T-cell (primary cell): ENCODE data around the gene SSC5D. TPM values are rescaled to one million over a fixed set of nuclear protein-coding genes. Genes with fewer than 3 reads are reported as not detected.
A peak's percentile ranks its signal among the peaks of the same experiment; 100 is the strongest.

Experiments used
- ATAC-seq, 4 experiments: fragments of 200-7000 bp in 3 of 4; fragments of 150-1000 bp in 1 of 4; cut with Tn5 transposase; replicated peaks in 1 of 4; 1 replicate in 3 of 4; 2 replicates in 1 of 4; pipeline ENCODE4 v1.10.0; 2021; ENCODE audit warnings: moderate library complexity in 3 of 4, mild to moderate bottlenecking in 2 of 4, moderate number of reproducible peaks in 1 of 4
- CTCF ChIA-PET, 2 donors: fragments of 300-600 bp; sonication (Branson Sonifier 250); formaldehyde crosslinking; loops; one replicate each; lab custom pipeline; 2022; ENCODE audit warnings: antibody characterized with exemption in 2 of 2; lab: Charles Lee
- POLR2A ChIA-PET, 2 donors: fragments of 300-600 bp; sonication (Branson Sonifier 250); formaldehyde crosslinking; loops; one replicate each; lab custom pipeline; 2022; ENCODE audit warnings: antibody characterized with exemption in 2 of 2; lab: Charles Lee
- DNase-seq, 35 experiments: peaks; one replicate each; pipeline versions ENCODE4 v3.0.0 to v3.0.0-alpha.2; 2013 to 2023
- H3K27ac ChIP-seq: one replicate; pipeline ENCODE4 v1.5.1; 2013; ENCODE audit warnings: low read length
- H3K27me3 ChIP-seq, 2 experiments: replicated peaks in 1 of 2; 1 replicate in 1 of 2; 2 replicates in 1 of 2; pipeline versions ENCODE4 v1.6.1 to v1.7.0; 2013; ENCODE audit warnings: low read length in 1 of 2, mixed read lengths in 1 of 2; ENCODE audit not compliant: control insufficient read depth in 2 of 2, insufficient read depth in 2 of 2; ENCODE audit errors: extremely low read depth in 1 of 2
- H3K36me3 ChIP-seq, 2 donors: 1 replicate in 1 of 2; 2 replicates in 1 of 2; pipeline versions ENCODE4 v1.6.1 to v1.7.0; 2013; ENCODE audit warnings: low read length in 1 of 2; ENCODE audit not compliant: control insufficient read depth in 2 of 2, insufficient read depth in 1 of 2; ENCODE audit errors: extremely low read depth in 1 of 2
- H3K4me1 ChIP-seq, 2 experiments: 1 replicate in 1 of 2; 2 replicates in 1 of 2; pipeline versions ENCODE4 v1.6.1 to v1.7.0; 2013; ENCODE audit warnings: low read length in 2 of 2, mixed read lengths in 1 of 2; ENCODE audit not compliant: insufficient read depth in 2 of 2, control insufficient read depth in 1 of 2; ENCODE audit errors: extremely low read depth in 1 of 2
- H3K4me3 ChIP-seq, 2 donors: 1 replicate in 1 of 2; 2 replicates in 1 of 2; pipeline versions ENCODE4 v1.5.1 to v1.7.0; 2013; ENCODE audit warnings: mild to moderate bottlenecking in 2 of 2, low read length in 1 of 2, moderate library complexity in 1 of 2; ENCODE audit not compliant: control insufficient read depth in 1 of 2; ENCODE audit errors: extremely low read depth in 1 of 2
- H3K9me3 ChIP-seq: 2 replicates; pipeline ENCODE4 v1.7.0; 2013
- H3K27ac Mint-ChIP-seq, 2 donors: one replicate each; pipeline ENCODE4 v1.8.0; 2020 to 2021; ENCODE audit warnings: mild to moderate bottlenecking in 2 of 2, mixed read lengths in 2 of 2
- H3K27me3 Mint-ChIP-seq, 2 donors: one replicate each; pipeline ENCODE4 v1.8.0; 2021 to 2022; ENCODE audit warnings: mixed read lengths in 2 of 2
- H3K36me3 Mint-ChIP-seq: one replicate; pipeline ENCODE4 v1.8.0; 2021; ENCODE audit warnings: mixed read lengths
- H3K4me1 Mint-ChIP-seq, 3 donors: one replicate each; pipeline ENCODE4 v1.8.0; 2020 to 2022; ENCODE audit warnings: mixed read lengths in 3 of 3, mild to moderate bottlenecking in 1 of 3
- H3K4me3 Mint-ChIP-seq, 3 donors: one replicate each; pipeline ENCODE4 v1.8.0; 2020 to 2022; ENCODE audit warnings: mild to moderate bottlenecking in 3 of 3, mixed read lengths in 3 of 3, moderate library complexity in 3 of 3
- H3K9me3 Mint-ChIP-seq, 3 donors: one replicate each; pipeline ENCODE4 v1.8.0; 2020 to 2022; ENCODE audit warnings: mixed read lengths in 3 of 3
- WGBS: methylation state at CpG from one replicate; pipeline ENCODE4 v1.1.5; 2013; ENCODE audit warnings: missing lambda C conversion rate; ENCODE audit not compliant: insufficient coverage; 5-methylcytosine and 5-hydroxymethylcytosine counted together
- total RNA-seq, 35 experiments: library from RNA in 6 of 35; stranded (reverse) in 6 of 35; fragments of 120-200 nt in 1 of 35; gene quantifications; one replicate each; pipeline versions ENCODE4 v1.2.1 to v1.2.4 and lab custom pipeline; 2013 to 2026

SSC5D gene
- total RNA-seq, 5 donors from 2014 or later (not counting 1 experiment from before 2014, with no cell fraction given), result 0.38 to 1.3 (median 0.66) TPM

DNA sequence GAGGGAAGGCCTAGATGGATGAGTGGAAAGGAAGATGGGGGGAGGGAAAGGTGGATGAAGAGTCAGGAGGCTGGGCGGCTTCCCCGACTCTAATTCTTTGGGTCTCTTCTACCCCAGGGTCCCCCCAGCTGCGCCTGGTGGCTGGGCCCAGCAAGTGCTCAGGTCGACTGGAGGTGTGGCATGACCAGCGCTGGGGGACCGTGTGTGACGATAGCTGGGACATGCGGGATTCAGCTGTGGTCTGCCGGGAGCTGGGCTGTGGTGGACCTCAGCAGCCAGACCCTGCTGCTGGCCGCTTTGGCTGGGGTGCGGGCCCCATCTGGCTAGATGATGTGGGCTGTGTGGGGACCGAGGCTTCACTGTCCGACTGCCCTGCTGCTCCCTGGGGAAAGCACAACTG lies 9.5 kb downstream of the SSC5D start:
- H3K27ac Mint-ChIP-seq, result no peak overlapping the region
- H3K27me3 Mint-ChIP-seq, result peaks cover 4 to 11% of the 10 kb centered on the region in 2 donors
- CTCF ChIA-PET, result interaction anchor here in 1 of 2 donors (0.6 kb wide), 1 partner anchor 1436 kb away, joined by 3 read pairs; no protein-coding TSS in a partner anchor
- no peak for DNase-seq
- H3K36me3 ChIP-seq, result no peaks in the 10 kb centered on the region
- WGBS, result 90% methylated on average over 10 of the region's 13 CpGs
- POLR2A ChIA-PET, result no interaction called here
- no peak overlapping the region for H3K27ac ChIP-seq
- peaks cover 0 to 10% (median 9%) of the 10 kb centered on the region in 3 donors for H3K4me1 Mint-ChIP-seq
- peaks cover 0 to 3% of the 10 kb centered on the region in 2 experiments for H3K4me1 ChIP-seq
- H3K27me3 ChIP-seq, result peaks cover 0 to 18% of the 10 kb centered on the region in 2 experiments
- no peaks in the 10 kb centered on the region for H3K9me3 Mint-ChIP-seq
- H3K36me3 Mint-ChIP-seq, result no peaks in the 10 kb centered on the region
- no peak overlapping the region for H3K4me3 ChIP-seq
- no peak overlapping the region for H3K4me3 Mint-ChIP-seq
- ATAC-seq, result no peak
- no peaks in the 10 kb centered on the region for H3K9me3 ChIP-seq

DNA sequence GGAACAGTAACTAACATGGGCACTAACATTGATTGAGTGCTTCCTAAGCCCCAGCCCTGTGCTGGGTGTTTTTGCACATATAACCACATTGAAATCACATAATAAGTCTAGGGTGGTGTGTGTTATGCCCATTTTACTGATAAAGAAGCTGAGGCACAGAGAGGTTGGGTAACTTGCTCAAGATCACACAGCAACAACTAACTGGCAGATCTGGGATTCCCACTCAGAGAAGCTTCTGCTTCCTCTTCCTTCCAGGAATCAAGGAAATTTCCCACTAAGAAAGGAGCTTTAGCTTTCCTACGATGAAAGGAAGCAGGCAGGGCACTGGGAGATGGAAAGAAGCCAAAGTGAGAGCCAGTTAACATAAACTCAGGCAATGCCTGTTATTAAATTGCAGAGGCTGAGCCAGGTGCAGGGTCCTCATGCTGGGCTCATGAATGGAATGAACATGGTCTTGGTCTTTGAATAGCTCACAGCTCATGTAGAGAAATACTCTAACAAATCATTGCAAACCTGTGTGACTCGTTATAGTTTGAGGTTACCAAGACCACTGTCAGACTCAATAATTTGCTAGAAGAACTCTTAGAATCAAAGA lies 10.1 kb downstream of the SSC5D start:
- Mint-ChIP-seq H3K4me1 (peaks cover 3 to 14% (median 12%) of the 10 kb centered on the region in 3 donors), H3K9me3 (no peaks in the 10 kb centered on the region), H3K4me3 (no peak overlapping the region), H3K27ac (no peak overlapping the region), H3K27me3 (peaks cover 0 to 7% of the 10 kb centered on the region in 2 donors), H3K36me3 (no peaks in the 10 kb centered on the region)
- ChIA-PET POLR2A (no interaction called here), CTCF (interaction anchor here (0.6 kb wide), 2 partner anchors 357 to 1437 kb away, joined by 3 to 9 read pairs; no protein-coding TSS in a partner anchor)
- H3K36me3 ChIP-seq, result no peaks in the 10 kb centered on the region
- WGBS, result no CpG with 5 or more reads among the region's 2 CpGs
- H3K9me3 ChIP-seq, result no peaks in the 10 kb centered on the region
- peaks cover 0 to 12% of the 10 kb centered on the region in 2 experiments for H3K27me3 ChIP-seq
- H3K4me3 ChIP-seq, result no peak overlapping the region
- peaks cover 0 to 7% of the 10 kb centered on the region in 2 experiments for H3K4me1 ChIP-seq
- DNase-seq, result no peak
- ATAC-seq, result no peak
- no peak overlapping the region for H3K27ac ChIP-seq

GRCh38 chr19:55500368-55500952 lies 12.2 kb downstream of the SSC5D start:
- Histone ChIP-seq H3K9me3 (no peaks in the 10 kb centered on the region), H3K36me3 (no peaks in the 10 kb centered on the region), H3K4me1 (peaks cover 0 to 15% of the 10 kb centered on the region in 2 experiments), H3K27me3 (no peaks in the 10 kb centered on the region), H3K4me3 (no peak overlapping the region), H3K27ac (no peak overlapping the region)
- Mint-ChIP-seq H3K36me3 (no peaks in the 10 kb centered on the region), H3K27me3 (peaks cover 0 to under 1% of the 10 kb centered on the region in 2 donors), H3K27ac (no peak overlapping the region), H3K4me3 (no peak overlapping the region), H3K9me3 (no peaks in the 10 kb centered on the region), H3K4me1 (peaks cover 10 to 22% (median 13%) of the 10 kb centered on the region in 3 donors)
- ATAC-seq (no peak), DNase-seq (no peak)
- POLR2A ChIA-PET, result no interaction called here
- CTCF ChIA-PET, result no interaction called here
- WGBS, result 93% methylated on average over 20 of the region's 26 CpGs

DNA sequence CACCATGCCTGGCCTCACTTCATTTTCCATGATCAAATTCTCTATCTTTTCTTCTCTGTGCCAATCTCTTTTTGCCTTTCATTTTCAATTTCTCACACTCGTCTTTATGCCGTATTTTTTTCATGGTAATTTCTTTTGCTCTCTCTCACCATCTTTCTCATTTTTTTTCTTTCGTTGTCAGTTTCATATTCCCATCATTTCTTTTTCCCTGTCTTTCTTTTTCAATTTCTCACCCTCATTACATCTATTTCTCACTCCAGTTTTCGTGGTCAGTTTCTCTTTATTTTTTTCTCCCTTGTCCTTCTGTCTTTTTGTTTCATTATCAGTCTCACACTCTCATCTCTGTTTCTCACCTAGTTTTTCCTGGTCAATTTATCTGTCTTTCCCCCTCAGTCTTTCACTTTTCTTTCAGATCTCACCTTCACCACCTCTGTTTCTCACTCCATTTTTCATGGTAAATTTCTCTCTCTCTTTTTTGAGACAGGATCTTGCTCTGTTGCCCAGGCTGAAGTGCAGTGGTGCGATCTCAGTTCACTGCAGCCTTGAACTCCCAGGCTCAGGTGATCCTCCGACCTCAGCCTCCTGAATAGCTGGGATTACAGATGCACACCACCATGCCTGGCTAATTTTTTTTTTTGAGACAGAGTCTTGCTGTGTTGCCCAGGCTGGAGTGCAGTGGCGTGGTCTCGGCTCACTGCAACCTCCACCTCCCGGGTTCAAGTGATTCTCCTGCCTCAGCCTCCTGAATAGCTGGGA lies 14.1 kb downstream of the SSC5D start:
- DNase-seq, result no peak
- Histone ChIP-seq H3K27me3 (peaks cover 0 to 6% of the 10 kb centered on the region in 2 experiments), H3K27ac (no peak overlapping the region), H3K36me3 (no peaks in the 10 kb centered on the region), H3K4me1 (peaks cover 0 to 15% of the 10 kb centered on the region in 2 experiments), H3K9me3 (no peaks in the 10 kb centered on the region), H3K4me3 (no peak overlapping the region)
- Mint-ChIP-seq H3K4me3 (peak overlapping the region in 2 of 3 donors; percentile 73), H3K27ac (no peak overlapping the region), H3K4me1 (peaks cover 10 to 22% (median 13%) of the 10 kb centered on the region in 3 donors), H3K9me3 (no peaks in the 10 kb centered on the region), H3K27me3 (no peaks in the 10 kb centered on the region), H3K36me3 (no peaks in the 10 kb centered on the region)
- POLR2A ChIA-PET, result no interaction called here
- ATAC-seq, result no peak
- CTCF ChIA-PET, result interaction anchor here (0.8 to 2.1 kb wide), 2 partner anchors 25 to 207 kb away, joined by 3 to 21 read pairs; no protein-coding TSS in a partner anchor
- WGBS, result 84% methylated on average over 7 of the region's 9 CpGs

- Histone ChIP-seq H3K27me3 (peaks cover 0 to 12% of the 10 kb centered on the region in 2 experiments), H3K4me3 (peak overlapping the region; percentile 50 to 79), H3K36me3 (no peaks in the 10 kb centered on the region), H3K4me1 (peaks cover 0 to 15% of the 10 kb centered on the region in 2 experiments), H3K27ac (no peak overlapping the region), H3K9me3 (no peaks in the 10 kb centered on the region)
- no peaks in the 10 kb centered on the region for H3K9me3 Mint-ChIP-seq
- ChIA-PET POLR2A (no interaction called here), CTCF (interaction anchor here (0.8 to 2.4 kb wide), 12 partner anchors 26 to 418 kb away, joined by 3 to 21 read pairs (median 8); partner anchors contain the start of genes HSPBP1 (in 1 of the 2), ISOC2 (in 1 of the 2), KMT5C (in 1 of the 2) and ZNF784 (in 1 of the 2))
- ATAC-seq (no peak), DNase-seq (peak in 1 of 35 experiments; percentile 39)
- H3K36me3 Mint-ChIP-seq, result no peaks in the 10 kb centered on the region
- WGBS, result 70% methylated on average over 16 of the region's 17 CpGs
- H3K4me3 Mint-ChIP-seq, result peak overlapping the region; percentile 73 to 78 (median 73)
- peaks cover 10 to 22% (median 13%) of the 10 kb centered on the region in 3 donors for H3K4me1 Mint-ChIP-seq
- H3K27me3 Mint-ChIP-seq, result peaks cover 5 to 6% of the 10 kb centered on the region in 2 donors
- peak overlapping the region; percentile 62 to 77 for H3K27ac Mint-ChIP-seq
These were observed 14.9 kb downstream of the SSC5D start for GRCh38 chr19:55503157-55503501.
